NCI-H2196 treated with DMSO at 0.1 percent for 48 hours (cell line): ENCODE measurements around the gene NOL12.

Source experiments
- DNase-seq: peaks from one replicate; lab custom pipeline; 2025; ENCODE audit not compliant: unreplicated experiment; lab: John Stamatoyannopoulos, UW

Gene NOL12

DNA sequence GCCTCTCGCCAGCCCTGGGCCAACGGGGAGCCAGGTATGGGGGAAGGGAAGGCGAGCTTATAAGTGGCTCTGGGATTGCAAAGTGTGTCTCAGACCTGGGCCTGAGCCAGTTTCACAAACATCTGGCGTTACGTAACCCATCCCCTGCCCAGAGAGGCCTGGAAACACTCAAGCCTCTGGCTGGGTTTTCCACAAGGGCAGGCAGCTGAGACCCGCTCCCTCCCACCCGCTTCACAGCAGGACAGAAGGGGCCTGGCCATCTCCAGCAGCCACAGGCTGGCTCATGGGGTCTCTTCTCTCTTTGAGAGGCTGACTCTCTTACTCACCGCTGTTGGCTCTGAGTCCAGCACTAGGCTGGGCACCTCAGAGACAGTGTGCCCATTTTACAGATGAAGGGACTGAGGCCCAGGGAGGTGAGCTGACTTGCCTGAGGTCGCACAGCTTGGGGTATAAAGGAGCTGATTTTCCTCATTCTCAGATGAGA lies 55.2 kb downstream of the NOL12 start:
- peak; percentile 49 for DNase-seq

GRCh38 chr22:37742376-37743171 lies 56.4 kb downstream of the NOL12 start:
- DNase-seq, result no peak
